WTC11 (cell line): Measurements from ENCODE around the gene HECW1. TPM values are rescaled to one million over a fixed set of nuclear protein-coding genes. Genes with fewer than 3 reads are reported as not detected.

Experiments
- ATAC-seq: fragments of 200-7000 bp; cut with Tn5 transposase; 2 replicates; pipeline ENCODE4 v1.10.0; 2021; ENCODE audit warnings: mild to moderate bottlenecking, moderate library complexity
- CTCF ChIA-PET: fragments of 300-600 bp; sonication (Branson Sonifier 250); formaldehyde crosslinking; loops from one replicate; lab custom pipeline; 2021; ENCODE audit warnings: antibody characterized with exemption; lab: Charles Lee
- POLR2A ChIA-PET: fragments of 350-600 bp; sonication (Branson Sonifier 250); formaldehyde crosslinking; loops from one replicate; lab custom pipeline; 2021; ENCODE audit warnings: antibody characterized with exemption; lab: Charles Lee
- DNase-seq: peaks from one replicate; pipeline ENCODE4 v3.0.0; 2021; ENCODE audit warnings: low spot score
- H3K27ac Mint-ChIP-seq: 2 replicates; pipeline ENCODE4 v1.8.0; 2021; ENCODE audit warnings: mixed read lengths
- H3K27me3 Mint-ChIP-seq: 2 replicates; pipeline ENCODE4 v1.8.0; 2021; ENCODE audit warnings: low read depth, mild to moderate bottlenecking, moderate library complexity, mixed read lengths
- H3K36me3 Mint-ChIP-seq: 2 replicates; pipeline ENCODE4 v1.8.0; 2021; ENCODE audit warnings: mixed read lengths
- H3K4me1 Mint-ChIP-seq: 2 replicates; pipeline ENCODE4 v1.8.0; 2022; ENCODE audit warnings: mixed read lengths
- H3K4me3 Mint-ChIP-seq: 2 replicates; pipeline ENCODE4 v1.8.0; 2021; ENCODE audit warnings: mild to moderate bottlenecking, moderate library complexity, mixed read lengths
- H3K9me3 Mint-ChIP-seq: 2 replicates; pipeline ENCODE4 v1.8.0; 2021; ENCODE audit warnings: mixed read lengths
- ATF1 ChIP-seq: sonication (generic); formaldehyde crosslinking; IDR thresholded peaks from 2 replicates; pipeline ENCODE4 v1.8.1; 2023; ENCODE audit warnings: mild to moderate bottlenecking, moderate library complexity, missing genetic modification reagents
- CREM ChIP-seq: sonication (generic); formaldehyde crosslinking; IDR thresholded peaks from 2 replicates; pipeline ENCODE4 v1.8.1; 2022; ENCODE audit warnings: mild to moderate bottlenecking, missing genetic modification reagents, moderate library complexity
- EMX1 ChIP-seq: fragments of 250-450 bp; sonication (Bioruptor Pico); IDR thresholded peaks from 2 replicates; pipeline ENCODE4 v1.8.0; 2021; ENCODE audit warnings: mild to moderate bottlenecking
- ESRRA ChIP-seq: sonication (generic); formaldehyde crosslinking; IDR thresholded peaks from 2 replicates; pipeline ENCODE4 v1.8.1; 2022; ENCODE audit warnings: mild to moderate bottlenecking, missing genetic modification reagents, borderline replicate concordance
- FOXP1 ChIP-seq: sonication (generic); formaldehyde crosslinking; IDR thresholded peaks from 2 replicates; pipeline ENCODE4 v1.8.0; 2022; ENCODE audit warnings: missing genetic modification reagents, mild to moderate bottlenecking, moderate library complexity, borderline replicate concordance
- GABPB1 ChIP-seq: sonication (generic); formaldehyde crosslinking; IDR thresholded peaks from 2 replicates; pipeline ENCODE4 v1.8.1; 2023; ENCODE audit warnings: mild to moderate bottlenecking, missing genetic modification reagents
- HMGA2 ChIP-seq: fragments of 250-450 bp; sonication (Bioruptor Pico); IDR thresholded peaks from 2 replicates; pipeline ENCODE4 v1.4.0; 2021; ENCODE audit warnings: mild to moderate bottlenecking, moderate library complexity
- JAZF1 ChIP-seq: fragments of 250-450 bp; sonication (Bioruptor Pico); IDR thresholded peaks from 2 replicates; pipeline ENCODE4 v1.9.0; 2021; ENCODE audit warnings: moderate library complexity, mild to moderate bottlenecking, inconsistent platforms
- NR2C2 ChIP-seq: sonication (generic); formaldehyde crosslinking; IDR thresholded peaks from 2 replicates; pipeline ENCODE4 v1.8.0; 2022; ENCODE audit warnings: mild to moderate bottlenecking, missing genetic modification reagents
- NR3C1 ChIP-seq: sonication (generic); formaldehyde crosslinking; conservative IDR thresholded peaks from 2 replicates; pipeline ENCODE4 v1.8.1; 2023; ENCODE audit warnings: low read depth, mild to moderate bottlenecking, missing genetic modification reagents
- SP1 ChIP-seq: sonication (generic); formaldehyde crosslinking; conservative IDR thresholded peaks from 2 replicates; pipeline ENCODE4 v1.8.1; 2022; ENCODE audit warnings: missing genetic modification reagents
- ZNF138 ChIP-seq: sonication (generic); formaldehyde crosslinking; conservative IDR thresholded peaks from 2 replicates; pipeline ENCODE4 v1.8.1; 2022; ENCODE audit warnings: mild to moderate bottlenecking, moderate library complexity, missing genetic modification reagents
- ZNF219 ChIP-seq: sonication (generic); formaldehyde crosslinking; IDR thresholded peaks from 2 replicates; pipeline ENCODE4 v1.8.0; 2023; ENCODE audit warnings: missing genetic modification reagents, mild to moderate bottlenecking, borderline replicate concordance
- ZNF263 ChIP-seq: sonication (generic); formaldehyde crosslinking; IDR thresholded peaks from 2 replicates; pipeline ENCODE4 v1.8.1; 2022; ENCODE audit warnings: low read depth, mild to moderate bottlenecking, moderate library complexity, missing genetic modification reagents
- ZNF416 ChIP-seq: fragments of 250-450 bp; sonication (Bioruptor Pico); IDR thresholded peaks from 2 replicates; pipeline ENCODE4 v1.9.0; 2021; ENCODE audit warnings: mild to moderate bottlenecking, inconsistent platforms
- ZNF423 ChIP-seq: fragments of 250-450 bp; sonication (Bioruptor Pico); IDR thresholded peaks from 2 replicates; pipeline ENCODE4 v2.1.2; 2022; ENCODE audit warnings: mild to moderate bottlenecking, moderate library complexity
- total RNA-seq: library from RNA; stranded (reverse); gene quantifications from 3 replicates; pipeline ENCODE4 v1.2.3, GENCODE V29; 2021
- TF ChIP-seq, protein P1 (sequence below): fragments of 200-600 bp; IDR thresholded peaks from 2 replicates; pipeline ENCODE4 v1.8.0; 2022; ENCODE audit warnings: antibody characterized with exemption
- TF ChIP-seq, protein P2 (sequence below): sonication (generic); formaldehyde crosslinking; IDR thresholded peaks from 2 replicates; pipeline ENCODE4 v1.8.0; 2022; ENCODE audit warnings: mild to moderate bottlenecking, missing genetic modification reagents
- TF ChIP-seq, protein P3 (sequence below): sonication (generic); formaldehyde crosslinking; conservative IDR thresholded peaks from 2 replicates; pipeline ENCODE4 v1.8.1; 2022; ENCODE audit warnings: mild to moderate bottlenecking, missing genetic modification reagents
- TF ChIP-seq, protein P4 (sequence below): sonication (generic); formaldehyde crosslinking; IDR thresholded peaks from 2 replicates; pipeline ENCODE4 v1.8.1; 2023; ENCODE audit warnings: mild to moderate bottlenecking, missing genetic modification reagents
- TF ChIP-seq, protein P5 (sequence below): fragments of 250-450 bp; sonication (Bioruptor Pico); IDR thresholded peaks from 2 replicates; pipeline ENCODE4 v1.9.0; 2021; ENCODE audit warnings: mild to moderate bottlenecking, borderline replicate concordance
- TF ChIP-seq, protein P6 (sequence below): fragments of 250-450 bp; sonication (Bioruptor Pico); IDR thresholded peaks from 2 replicates; pipeline ENCODE4 v1.9.0; 2021; ENCODE audit warnings: moderate library complexity, mild to moderate bottlenecking, inconsistent platforms, borderline replicate concordance
- TF ChIP-seq, protein P7 (sequence below): sonication (generic); formaldehyde crosslinking; IDR thresholded peaks from 2 replicates; pipeline ENCODE4 v1.8.1; 2023; ENCODE audit warnings: mild to moderate bottlenecking, missing genetic modification reagents, moderate library complexity

HECW1 gene
- total RNA-seq, 1 experiment from 2014 or later, result 6.1 TPM

DNA sequence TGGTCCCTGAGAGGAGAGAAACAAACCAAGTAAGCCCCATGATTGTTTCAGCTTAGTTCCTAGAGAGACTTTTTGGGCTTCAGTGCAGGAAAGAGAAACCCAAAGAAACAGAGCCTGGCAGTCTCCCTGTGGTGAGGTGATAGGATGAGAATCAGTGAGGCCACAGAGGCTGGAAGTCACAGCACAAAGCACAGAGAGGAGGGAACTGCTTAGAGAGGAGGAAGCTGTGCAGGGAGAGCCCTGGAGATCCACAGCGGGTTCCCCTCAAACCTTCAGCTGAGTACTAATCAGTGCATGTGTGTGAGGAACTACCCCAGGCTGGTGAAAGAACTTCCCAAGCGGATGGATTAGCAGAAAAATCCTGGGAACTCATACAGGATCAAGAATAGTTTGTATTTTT is 27.4 kb upstream of the HECW1 start:
- CTCF ChIA-PET, result interaction anchor here (1.6 kb wide), 1 partner anchor 23 kb away, joined by 8 read pairs; no protein-coding TSS in a partner anchor
- ATAC-seq, result peak; percentile 72
- no peak for DNase-seq
- H3K27me3 Mint-ChIP-seq, result no peaks in the 10 kb centered on the region; the same call in 1 of the 2 replicates
- H3K36me3 Mint-ChIP-seq, result no peaks in the 10 kb centered on the region
- no peak overlapping the region for H3K27ac Mint-ChIP-seq
- peaks cover 16% of the 10 kb centered on the region for H3K9me3 Mint-ChIP-seq
- H3K4me3 Mint-ChIP-seq, result no peak overlapping the region
- no peaks in the 10 kb centered on the region for H3K4me1 Mint-ChIP-seq
- TF ChIP-seq ZNF416 (CRISPR knock-in tag) (no peak), JAZF1 (CRISPR knock-in tag) (no peak), ESRRA (CRISPR knock-in tag) (no peak), EMX1 (no peak), ZNF219 (CRISPR knock-in tag) (no peak), ZNF423 (no peak), HMGA2 (CRISPR knock-in tag) (no peak), FOXP1 (no peak), ZNF263 (CRISPR knock-in tag) (no peak)
- TF ChIP-seq, protein P1, sequence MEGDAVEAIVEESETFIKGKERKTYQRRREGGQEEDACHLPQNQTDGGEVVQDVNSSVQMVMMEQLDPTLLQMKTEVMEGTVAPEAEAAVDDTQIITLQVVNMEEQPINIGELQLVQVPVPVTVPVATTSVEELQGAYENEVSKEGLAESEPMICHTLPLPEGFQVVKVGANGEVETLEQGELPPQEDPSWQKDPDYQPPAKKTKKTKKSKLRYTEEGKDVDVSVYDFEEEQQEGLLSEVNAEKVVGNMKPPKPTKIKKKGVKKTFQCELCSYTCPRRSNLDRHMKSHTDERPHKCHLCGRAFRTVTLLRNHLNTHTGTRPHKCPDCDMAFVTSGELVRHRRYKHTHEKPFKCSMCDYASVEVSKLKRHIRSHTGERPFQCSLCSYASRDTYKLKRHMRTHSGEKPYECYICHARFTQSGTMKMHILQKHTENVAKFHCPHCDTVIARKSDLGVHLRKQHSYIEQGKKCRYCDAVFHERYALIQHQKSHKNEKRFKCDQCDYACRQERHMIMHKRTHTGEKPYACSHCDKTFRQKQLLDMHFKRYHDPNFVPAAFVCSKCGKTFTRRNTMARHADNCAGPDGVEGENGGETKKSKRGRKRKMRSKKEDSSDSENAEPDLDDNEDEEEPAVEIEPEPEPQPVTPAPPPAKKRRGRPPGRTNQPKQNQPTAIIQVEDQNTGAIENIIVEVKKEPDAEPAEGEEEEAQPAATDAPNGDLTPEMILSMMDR, result no peak
- TF ChIP-seq, protein P2, sequence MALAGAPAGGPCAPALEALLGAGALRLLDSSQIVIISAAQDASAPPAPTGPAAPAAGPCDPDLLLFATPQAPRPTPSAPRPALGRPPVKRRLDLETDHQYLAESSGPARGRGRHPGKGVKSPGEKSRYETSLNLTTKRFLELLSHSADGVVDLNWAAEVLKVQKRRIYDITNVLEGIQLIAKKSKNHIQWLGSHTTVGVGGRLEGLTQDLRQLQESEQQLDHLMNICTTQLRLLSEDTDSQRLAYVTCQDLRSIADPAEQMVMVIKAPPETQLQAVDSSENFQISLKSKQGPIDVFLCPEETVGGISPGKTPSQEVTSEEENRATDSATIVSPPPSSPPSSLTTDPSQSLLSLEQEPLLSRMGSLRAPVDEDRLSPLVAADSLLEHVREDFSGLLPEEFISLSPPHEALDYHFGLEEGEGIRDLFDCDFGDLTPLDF (CRISPR knock-in tag), result no peak
- TF ChIP-seq, protein P3, sequence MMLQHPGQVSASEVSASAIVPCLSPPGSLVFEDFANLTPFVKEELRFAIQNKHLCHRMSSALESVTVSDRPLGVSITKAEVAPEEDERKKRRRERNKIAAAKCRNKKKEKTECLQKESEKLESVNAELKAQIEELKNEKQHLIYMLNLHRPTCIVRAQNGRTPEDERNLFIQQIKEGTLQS (CRISPR knock-in tag), result no peak
- TF ChIP-seq, protein P4, sequence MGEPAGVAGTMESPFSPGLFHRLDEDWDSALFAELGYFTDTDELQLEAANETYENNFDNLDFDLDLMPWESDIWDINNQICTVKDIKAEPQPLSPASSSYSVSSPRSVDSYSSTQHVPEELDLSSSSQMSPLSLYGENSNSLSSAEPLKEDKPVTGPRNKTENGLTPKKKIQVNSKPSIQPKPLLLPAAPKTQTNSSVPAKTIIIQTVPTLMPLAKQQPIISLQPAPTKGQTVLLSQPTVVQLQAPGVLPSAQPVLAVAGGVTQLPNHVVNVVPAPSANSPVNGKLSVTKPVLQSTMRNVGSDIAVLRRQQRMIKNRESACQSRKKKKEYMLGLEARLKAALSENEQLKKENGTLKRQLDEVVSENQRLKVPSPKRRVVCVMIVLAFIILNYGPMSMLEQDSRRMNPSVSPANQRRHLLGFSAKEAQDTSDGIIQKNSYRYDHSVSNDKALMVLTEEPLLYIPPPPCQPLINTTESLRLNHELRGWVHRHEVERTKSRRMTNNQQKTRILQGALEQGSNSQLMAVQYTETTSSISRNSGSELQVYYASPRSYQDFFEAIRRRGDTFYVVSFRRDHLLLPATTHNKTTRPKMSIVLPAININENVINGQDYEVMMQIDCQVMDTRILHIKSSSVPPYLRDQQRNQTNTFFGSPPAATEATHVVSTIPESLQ, result no peak
- TF ChIP-seq, protein P5, sequence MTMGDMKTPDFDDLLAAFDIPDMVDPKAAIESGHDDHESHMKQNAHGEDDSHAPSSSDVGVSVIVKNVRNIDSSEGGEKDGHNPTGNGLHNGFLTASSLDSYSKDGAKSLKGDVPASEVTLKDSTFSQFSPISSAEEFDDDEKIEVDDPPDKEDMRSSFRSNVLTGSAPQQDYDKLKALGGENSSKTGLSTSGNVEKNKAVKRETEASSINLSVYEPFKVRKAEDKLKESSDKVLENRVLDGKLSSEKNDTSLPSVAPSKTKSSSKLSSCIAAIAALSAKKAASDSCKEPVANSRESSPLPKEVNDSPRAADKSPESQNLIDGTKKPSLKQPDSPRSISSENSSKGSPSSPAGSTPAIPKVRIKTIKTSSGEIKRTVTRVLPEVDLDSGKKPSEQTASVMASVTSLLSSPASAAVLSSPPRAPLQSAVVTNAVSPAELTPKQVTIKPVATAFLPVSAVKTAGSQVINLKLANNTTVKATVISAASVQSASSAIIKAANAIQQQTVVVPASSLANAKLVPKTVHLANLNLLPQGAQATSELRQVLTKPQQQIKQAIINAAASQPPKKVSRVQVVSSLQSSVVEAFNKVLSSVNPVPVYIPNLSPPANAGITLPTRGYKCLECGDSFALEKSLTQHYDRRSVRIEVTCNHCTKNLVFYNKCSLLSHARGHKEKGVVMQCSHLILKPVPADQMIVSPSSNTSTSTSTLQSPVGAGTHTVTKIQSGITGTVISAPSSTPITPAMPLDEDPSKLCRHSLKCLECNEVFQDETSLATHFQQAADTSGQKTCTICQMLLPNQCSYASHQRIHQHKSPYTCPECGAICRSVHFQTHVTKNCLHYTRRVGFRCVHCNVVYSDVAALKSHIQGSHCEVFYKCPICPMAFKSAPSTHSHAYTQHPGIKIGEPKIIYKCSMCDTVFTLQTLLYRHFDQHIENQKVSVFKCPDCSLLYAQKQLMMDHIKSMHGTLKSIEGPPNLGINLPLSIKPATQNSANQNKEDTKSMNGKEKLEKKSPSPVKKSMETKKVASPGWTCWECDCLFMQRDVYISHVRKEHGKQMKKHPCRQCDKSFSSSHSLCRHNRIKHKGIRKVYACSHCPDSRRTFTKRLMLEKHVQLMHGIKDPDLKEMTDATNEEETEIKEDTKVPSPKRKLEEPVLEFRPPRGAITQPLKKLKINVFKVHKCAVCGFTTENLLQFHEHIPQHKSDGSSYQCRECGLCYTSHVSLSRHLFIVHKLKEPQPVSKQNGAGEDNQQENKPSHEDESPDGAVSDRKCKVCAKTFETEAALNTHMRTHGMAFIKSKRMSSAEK (CRISPR knock-in tag), result no peak
- POLR2A ChIA-PET, result no interaction called here

DNA sequence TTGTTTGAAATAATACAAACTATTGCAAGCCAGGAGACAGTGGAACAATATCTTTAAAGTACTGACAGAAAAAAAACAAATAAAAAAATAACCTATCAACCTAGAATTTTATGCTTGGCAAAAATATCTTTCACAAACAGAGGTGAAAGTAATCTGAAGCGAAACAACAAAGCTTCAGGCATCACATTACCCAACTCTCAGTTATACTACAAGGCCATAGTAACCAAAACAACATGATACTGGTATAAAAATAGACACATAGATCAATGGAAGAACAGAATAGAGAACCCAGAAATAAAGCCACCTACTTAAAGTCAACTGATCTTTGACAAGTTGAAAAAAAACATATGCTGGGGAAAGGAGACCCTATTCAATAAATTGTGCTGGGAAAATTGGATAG is 26.5 kb upstream of the HECW1 start:
- ChIA-PET POLR2A (no interaction called here), CTCF (interaction anchor here (0.7 to 1.6 kb wide), 3 partner anchors 14 to 1041 kb away, joined by 3 to 8 read pairs (median 3); no protein-coding TSS in a partner anchor)
- no peak for DNase-seq
- Mint-ChIP-seq H3K9me3 (peaks cover 16% of the 10 kb centered on the region), H3K27ac (no peak overlapping the region), H3K4me1 (no peaks in the 10 kb centered on the region), H3K36me3 (no peaks in the 10 kb centered on the region), H3K27me3 (no peaks in the 10 kb centered on the region; the same call in 1 of the 2 replicates), H3K4me3 (no peak overlapping the region)
- ATAC-seq, result no peak
- TF ChIP-seq NR2C2 (no peak), GABPB1 (CRISPR knock-in tag) (no peak), NR3C1 (CRISPR knock-in tag) (no peak), ZNF138 (CRISPR knock-in tag) (no peak), CREM (no peak), ATF1 (CRISPR knock-in tag) (no peak), SP1 (CRISPR knock-in tag) (no peak)
- TF ChIP-seq, protein P6, sequence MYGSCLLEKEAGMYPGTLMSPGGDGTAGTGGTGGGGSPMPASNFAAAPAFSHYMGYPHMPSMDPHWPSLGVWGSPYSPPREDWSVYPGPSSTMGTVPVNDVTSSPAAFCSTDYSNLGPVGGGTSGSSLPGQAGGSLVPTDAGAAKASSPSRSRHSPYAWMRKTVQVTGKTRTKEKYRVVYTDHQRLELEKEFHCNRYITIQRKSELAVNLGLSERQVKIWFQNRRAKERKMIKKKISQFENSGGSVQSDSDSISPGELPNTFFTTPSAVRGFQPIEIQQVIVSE (CRISPR knock-in tag), result no peak
- TF ChIP-seq, protein P7, sequence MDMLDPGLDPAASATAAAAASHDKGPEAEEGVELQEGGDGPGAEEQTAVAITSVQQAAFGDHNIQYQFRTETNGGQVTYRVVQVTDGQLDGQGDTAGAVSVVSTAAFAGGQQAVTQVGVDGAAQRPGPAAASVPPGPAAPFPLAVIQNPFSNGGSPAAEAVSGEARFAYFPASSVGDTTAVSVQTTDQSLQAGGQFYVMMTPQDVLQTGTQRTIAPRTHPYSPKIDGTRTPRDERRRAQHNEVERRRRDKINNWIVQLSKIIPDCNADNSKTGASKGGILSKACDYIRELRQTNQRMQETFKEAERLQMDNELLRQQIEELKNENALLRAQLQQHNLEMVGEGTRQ (CRISPR knock-in tag), result no peak
